Measurements from ENCODE around the gene DSCAML1. TPM values are rescaled to one million over a fixed set of nuclear protein-coding genes. Genes with fewer than 3 reads are reported as not detected.

DSCAML1 gene
- total RNA-seq, 1 experiment from 2014 or later: 0.90 TPM

GRCh38 chr11:117547946-117548345, 249.1 kb downstream of the DSCAML1 start:
- Mint-ChIP-seq H3K4me3 (no peak overlapping the region), H3K4me1 (peaks cover 33% of the 10 kb centered on the region), H3K27ac (no peak overlapping the region), H3K9me3 (peaks cover 4% of the 10 kb centered on the region), H3K27me3 (ENCODE audit: low read depth) (peaks cover 16% of the 10 kb centered on the region; the same call in 1 of the 2 replicates), H3K36me3 (no peaks in the 10 kb centered on the region)
- CTCF ChIA-PET: interaction anchor here (1.5 to 4.1 kb wide), 2 partner anchors 19 to 122 kb away, joined by 3 to 19 read pairs; no protein-coding TSS in a partner anchor
- no peak for TF ChIP-seq PRRX2 (CRISPR knock-in tag; IDR thresholded peaks at IDR 0.05)
- no peak for TF ChIP-seq RELA (CRISPR knock-in tag; IDR thresholded peaks at IDR 0.05; ENCODE audit: borderline replicate concordance)
- TF ChIP-seq SMAD3 (CRISPR knock-in tag; IDR thresholded peaks at IDR 0.05; ENCODE audit: borderline replicate concordance): no peak
- TF ChIP-seq HMGA2 (CRISPR knock-in tag; IDR thresholded peaks at IDR 0.05): no peak
- no peak for TF ChIP-seq NFYB (CRISPR knock-in tag; conservative IDR thresholded peaks at IDR 0.05; ENCODE audit: low read depth)
- no peak for TF ChIP-seq ZBTB21 (CRISPR knock-in tag; IDR thresholded peaks at IDR 0.05; ENCODE audit: borderline replicate concordance)
- TF ChIP-seq ESRRA (CRISPR knock-in tag; IDR thresholded peaks at IDR 0.05; ENCODE audit: borderline replicate concordance): no peak
- no peak for TF ChIP-seq MLX (CRISPR knock-in tag; IDR thresholded peaks at IDR 0.05)
- no peak for TF ChIP-seq ZNF317 (CRISPR knock-in tag; IDR thresholded peaks at IDR 0.05; ENCODE audit: borderline replicate concordance, low read depth)
- no peak for TF ChIP-seq TEAD4 (CRISPR knock-in tag; IDR thresholded peaks at IDR 0.05)
- no peak for TF ChIP-seq OVOL2 (CRISPR knock-in tag; IDR thresholded peaks at IDR 0.05; ENCODE audit: borderline replicate concordance)
- TF ChIP-seq, protein P1, sequence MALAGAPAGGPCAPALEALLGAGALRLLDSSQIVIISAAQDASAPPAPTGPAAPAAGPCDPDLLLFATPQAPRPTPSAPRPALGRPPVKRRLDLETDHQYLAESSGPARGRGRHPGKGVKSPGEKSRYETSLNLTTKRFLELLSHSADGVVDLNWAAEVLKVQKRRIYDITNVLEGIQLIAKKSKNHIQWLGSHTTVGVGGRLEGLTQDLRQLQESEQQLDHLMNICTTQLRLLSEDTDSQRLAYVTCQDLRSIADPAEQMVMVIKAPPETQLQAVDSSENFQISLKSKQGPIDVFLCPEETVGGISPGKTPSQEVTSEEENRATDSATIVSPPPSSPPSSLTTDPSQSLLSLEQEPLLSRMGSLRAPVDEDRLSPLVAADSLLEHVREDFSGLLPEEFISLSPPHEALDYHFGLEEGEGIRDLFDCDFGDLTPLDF (CRISPR knock-in tag; IDR thresholded peaks at IDR 0.05): no peak
- TF ChIP-seq, protein P2, sequence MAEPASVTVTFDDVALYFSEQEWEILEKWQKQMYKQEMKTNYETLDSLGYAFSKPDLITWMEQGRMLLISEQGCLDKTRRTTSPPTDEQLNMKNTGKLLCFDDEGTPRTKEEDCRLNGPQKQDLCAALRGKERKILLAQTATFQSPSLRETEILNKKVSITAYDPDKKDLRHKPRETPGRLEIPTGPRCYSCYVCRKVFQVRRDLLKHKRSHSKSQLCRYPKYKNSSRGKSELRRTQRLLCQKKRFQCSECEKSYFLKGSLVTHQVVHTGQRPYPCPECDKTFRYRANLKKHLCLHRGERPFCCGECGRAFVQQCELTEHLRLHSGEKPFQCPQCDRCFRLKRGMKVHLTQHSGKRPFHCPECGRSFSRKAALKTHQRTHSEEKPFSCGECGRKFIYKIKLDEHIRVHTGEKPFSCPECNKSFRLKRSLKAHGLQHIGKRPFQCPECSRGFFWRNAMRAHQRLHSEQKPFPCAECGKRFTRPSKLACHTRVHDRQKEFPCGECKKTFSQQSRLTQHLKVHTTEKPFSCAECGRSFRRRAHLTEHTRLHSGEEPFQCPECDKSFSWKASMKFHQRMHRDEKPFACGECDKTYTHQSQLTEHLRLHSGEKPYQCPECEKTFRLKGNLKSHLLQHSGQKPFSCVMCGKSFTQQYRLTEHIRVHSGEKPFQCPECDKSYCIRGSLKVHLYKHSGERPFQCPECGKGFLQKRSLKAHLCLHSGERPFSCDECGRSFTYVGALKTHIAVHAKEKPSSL (CRISPR knock-in tag; conservative IDR thresholded peaks at IDR 0.05): no peak
- no peak for TF ChIP-seq SOX15 (CRISPR knock-in tag; IDR thresholded peaks at IDR 0.05)
- no peak for TF ChIP-seq FOXK1 (CRISPR knock-in tag; IDR thresholded peaks at IDR 0.05)
- no peak for TF ChIP-seq CBFB (CRISPR knock-in tag; IDR thresholded peaks at IDR 0.05; ENCODE audit: low read depth)
- DNase-seq (ENCODE audit: low spot score) (no peak), ATAC-seq (no peak)
- POLR2A ChIA-PET: no interaction called here

DNA sequence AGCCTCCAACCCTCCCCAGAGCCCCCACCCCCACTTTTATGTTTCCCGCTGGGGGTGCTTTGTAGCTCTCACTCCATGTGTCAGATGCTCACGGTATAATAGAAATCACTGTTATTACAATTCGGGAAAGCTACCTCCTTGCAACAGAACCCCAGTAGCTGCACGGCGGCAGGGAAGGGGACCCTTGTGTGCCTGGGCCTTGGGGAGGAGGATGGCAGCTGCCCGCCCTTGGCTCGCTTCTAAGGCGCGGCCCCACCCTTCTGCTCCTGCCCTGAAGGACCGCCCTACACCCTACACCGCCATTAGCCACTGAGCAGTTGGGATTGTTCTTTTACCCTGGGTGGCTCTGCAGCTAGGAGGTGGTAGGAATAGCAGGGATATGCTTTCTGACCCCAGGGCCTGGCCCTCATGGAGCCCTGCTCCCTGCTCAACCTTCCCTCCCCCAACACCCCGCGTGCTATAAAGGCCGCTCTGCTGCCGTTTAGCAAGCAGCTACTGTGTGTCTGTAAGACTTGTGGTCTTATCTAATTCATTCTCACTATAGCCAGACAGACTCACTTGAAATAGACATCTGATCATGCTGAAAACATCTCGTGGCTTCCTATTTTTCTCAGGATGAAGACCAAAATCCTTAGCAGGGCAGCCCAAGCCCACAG, 249.7 kb downstream of the DSCAML1 start:
- Mint-ChIP-seq H3K4me1 (peaks cover 33% of the 10 kb centered on the region), H3K4me3 (no peak overlapping the region), H3K9me3 (peaks cover 4% of the 10 kb centered on the region), H3K36me3 (no peaks in the 10 kb centered on the region), H3K27me3 (ENCODE audit: low read depth) (peaks cover 16% of the 10 kb centered on the region; the same call in 1 of the 2 replicates), H3K27ac (no peak overlapping the region)
- ChIA-PET POLR2A (interaction anchor here (0.5 to 0.6 kb wide), 2 partner anchors 48 to 75 kb away, joined by 3 to 4 read pairs; no protein-coding TSS in a partner anchor), CTCF (interaction anchor here (0.9 to 4.1 kb wide), 5 partner anchors 9 to 122 kb away, joined by 3 to 19 read pairs (median 3); no protein-coding TSS in a partner anchor)
- DNase-seq (ENCODE audit: low spot score): no peak
- ATAC-seq: peak; percentile 87
- TF ChIP-seq MAX (CRISPR knock-in tag; IDR thresholded peaks at IDR 0.05): no peak; the same call in 1 of the 2 replicates
- TF ChIP-seq ATF1 (CRISPR knock-in tag; IDR thresholded peaks at IDR 0.05): no peak
